Fibroblast of skin of left quadriceps (primary cell): ENCODE results near the gene PDLIM7.

Experiments used
- DNase-seq, 2 experiments: peaks; one replicate each; pipeline ENCODE4 v3.0.0-alpha.2; 2013; ENCODE audit warnings: low read depth in 2 of 2

PDLIM7 gene

GRCh38 chr5:177505075-177505474 is 7.7 kb upstream of the PDLIM7 start:
- DNase-seq = no peak

- no peak for DNase-seq
These were observed 7.0 kb upstream of the PDLIM7 start for GRCh38 chr5:177504086-177505056.

- DNase-seq = no peak
These were observed 6.1 kb upstream of the PDLIM7 start for GRCh38 chr5:177503351-177504085.

- DNase-seq = no peak
These were observed 5.5 kb upstream of the PDLIM7 start for GRCh38 chr5:177502886-177503285.

- DNase-seq = no peak
These were observed 4.7 kb upstream of the PDLIM7 start for GRCh38 chr5:177501874-177502678.

- DNase-seq = peak in 1 of 2 experiments; percentile 62
These were observed 3.5 kb upstream of the PDLIM7 start for GRCh38 chr5:177500685-177501522.

GRCh38 chr5:177499842-177500241 is 2.4 kb upstream of the PDLIM7 start:
- DNase-seq = no peak

- no peak for DNase-seq
These were observed 796 bp upstream of the PDLIM7 start for GRCh38 chr5:177498013-177498787.

GRCh38 chr5:177496727-177497291 is 595 bp downstream of the PDLIM7 start:
- peak; percentile 91 to 93 for DNase-seq

- no peak for DNase-seq
These were observed 1.2 kb downstream of the PDLIM7 start for GRCh38 chr5:177496070-177496726.

- DNase-seq = peak; percentile 68 to 77
These were observed 2.0 kb downstream of the PDLIM7 start for GRCh38 chr5:177495243-177496060.

- peak; percentile 72 to 78 for DNase-seq
These were observed 2.8 kb downstream of the PDLIM7 start for GRCh38 chr5:177494346-177495195.

GRCh38 chr5:177493795-177494345 is 3.5 kb downstream of the PDLIM7 start:
- no peak for DNase-seq

GRCh38 chr5:177492841-177493240 is 4.6 kb downstream of the PDLIM7 start:
- DNase-seq = no peak

- no peak for DNase-seq
These were observed 5.2 kb downstream of the PDLIM7 start for GRCh38 chr5:177491983-177492746.

GRCh38 chr5:177491429-177491945 is 5.9 kb downstream of the PDLIM7 start:
- DNase-seq = no peak
